ENCODE measurements around the gene CRELD2.

DNA sequence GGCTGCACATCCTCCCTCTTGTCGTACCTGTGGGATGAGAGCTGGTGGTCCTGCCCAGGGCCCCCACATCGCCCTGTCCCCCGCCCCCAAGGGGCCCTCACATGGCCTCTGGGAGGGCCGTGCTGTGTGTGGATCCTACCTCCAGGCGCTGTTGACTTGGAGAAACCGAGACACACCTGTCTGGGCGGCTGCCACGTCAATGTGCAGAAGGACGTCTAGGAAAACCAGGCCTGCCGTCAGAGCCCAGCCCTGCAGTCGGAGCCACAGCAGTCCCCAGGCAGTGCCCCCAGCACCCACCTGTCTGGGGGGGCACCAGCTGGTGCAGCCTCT, 14.4 kb upstream of the CRELD2 start:
- TF ChIP-seq CREB1 (IDR thresholded peaks at IDR 0.05) = no peak
- TF ChIP-seq CREB1 (CRISPR knock-in tag; IDR thresholded peaks at IDR 0.05) = no peak
- no peak for TF ChIP-seq MTA1 (CRISPR knock-in tag; IDR thresholded peaks at IDR 0.05; ENCODE audit: borderline replicate concordance)
- TF ChIP-seq THAP11 (CRISPR knock-in tag; IDR thresholded peaks at IDR 0.05) = no peak
- no peak for TF ChIP-seq SP4 (CRISPR knock-in tag; IDR thresholded peaks at IDR 0.05)
- no peak for TF ChIP-seq ATM (IDR thresholded peaks at IDR 0.05; ENCODE audit: borderline replicate concordance)

All from HepG2 (cell line).